ENCODE data around the gene SEC14L1. TPM values are rescaled to one million over a fixed set of nuclear protein-coding genes. Genes with fewer than 3 reads are reported as not detected.

SEC14L1 gene
- total RNA-seq, 2 experiments from 2014 or later, result 97.3 to 98.5 TPM

DNA sequence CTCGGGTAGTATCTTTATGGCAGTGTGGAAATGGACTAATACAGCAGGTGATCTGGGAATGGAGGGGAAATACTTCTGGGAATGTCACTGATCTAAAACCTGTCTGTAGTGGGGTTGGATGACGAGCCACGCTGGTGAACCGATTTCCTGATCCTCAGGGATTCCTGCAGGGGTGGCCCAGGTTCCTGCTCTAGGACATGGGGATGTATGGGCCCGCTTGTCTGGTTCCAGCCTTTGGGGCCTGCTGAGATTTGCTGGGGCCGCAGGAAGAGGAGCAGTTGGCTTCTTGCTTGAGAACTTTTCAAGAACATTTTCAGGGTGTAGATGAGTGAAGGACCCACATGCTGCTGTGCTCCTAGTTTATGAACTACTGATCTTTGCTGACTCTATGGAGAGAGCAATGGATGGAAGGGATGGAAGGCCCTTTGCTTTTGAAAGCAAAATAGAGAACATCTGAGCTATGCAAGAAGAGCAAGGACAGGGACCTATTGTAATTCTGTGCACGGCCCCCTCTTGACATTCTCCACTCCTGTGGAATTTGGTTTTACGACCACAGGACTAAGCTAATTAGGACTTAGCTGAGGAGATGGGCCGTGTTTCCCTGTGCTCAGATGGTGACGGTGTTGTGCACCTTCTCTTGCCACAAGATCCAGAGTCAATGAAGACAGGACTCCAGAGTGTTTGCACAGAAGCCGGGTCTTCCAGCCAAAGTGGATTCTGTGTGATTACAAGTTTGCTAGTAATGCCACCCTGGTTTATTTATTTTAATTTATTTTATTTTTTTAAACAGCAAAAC lies 90.5 kb downstream of the SEC14L1 start:
- Histone ChIP-seq H3K27me3 (ENCODE audit: control insufficient read depth in 1 of 2, insufficient read depth in 2 of 2, low read length in 2 of 2) (no peaks in the 10 kb centered on the region), H3K27ac (ENCODE audit: low read depth in 1 of 2, low read length in 2 of 2) (no peak overlapping the region), H3K4me3 (ENCODE audit: low read length) (no peak overlapping the region), H3K36me3 (ENCODE audit: insufficient read depth, low read length) (no peaks in the 10 kb centered on the region), H3K4me1 (ENCODE audit: insufficient read depth, low read length) (peaks cover 14% of the 10 kb centered on the region), H3K9me3 (ENCODE audit: control insufficient read depth in 1 of 2, insufficient read depth in 1 of 2, low read length in 2 of 2) (peaks cover 0 to 7% of the 10 kb centered on the region in 2 experiments)
- ChIA-PET CTCF (no interaction called here), POLR2A (no interaction called here)
- DNase-seq (no peak), ATAC-seq (ENCODE audit: poor library complexity) (no peak)
- no peaks in the 10 kb centered on the region for H3K36me3 Mint-ChIP-seq (ENCODE audit: low read depth)
- no peak overlapping the region for H3K27ac Mint-ChIP-seq
- no peak overlapping the region for H3K4me3 Mint-ChIP-seq
- no peaks in the 10 kb centered on the region for H3K27me3 Mint-ChIP-seq
- H3K9me3 Mint-ChIP-seq, result no peaks in the 10 kb centered on the region
- TF ChIP-seq, protein P1, sequence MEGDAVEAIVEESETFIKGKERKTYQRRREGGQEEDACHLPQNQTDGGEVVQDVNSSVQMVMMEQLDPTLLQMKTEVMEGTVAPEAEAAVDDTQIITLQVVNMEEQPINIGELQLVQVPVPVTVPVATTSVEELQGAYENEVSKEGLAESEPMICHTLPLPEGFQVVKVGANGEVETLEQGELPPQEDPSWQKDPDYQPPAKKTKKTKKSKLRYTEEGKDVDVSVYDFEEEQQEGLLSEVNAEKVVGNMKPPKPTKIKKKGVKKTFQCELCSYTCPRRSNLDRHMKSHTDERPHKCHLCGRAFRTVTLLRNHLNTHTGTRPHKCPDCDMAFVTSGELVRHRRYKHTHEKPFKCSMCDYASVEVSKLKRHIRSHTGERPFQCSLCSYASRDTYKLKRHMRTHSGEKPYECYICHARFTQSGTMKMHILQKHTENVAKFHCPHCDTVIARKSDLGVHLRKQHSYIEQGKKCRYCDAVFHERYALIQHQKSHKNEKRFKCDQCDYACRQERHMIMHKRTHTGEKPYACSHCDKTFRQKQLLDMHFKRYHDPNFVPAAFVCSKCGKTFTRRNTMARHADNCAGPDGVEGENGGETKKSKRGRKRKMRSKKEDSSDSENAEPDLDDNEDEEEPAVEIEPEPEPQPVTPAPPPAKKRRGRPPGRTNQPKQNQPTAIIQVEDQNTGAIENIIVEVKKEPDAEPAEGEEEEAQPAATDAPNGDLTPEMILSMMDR (IDR thresholded peaks at IDR 0.05), result no peak
- H3K4me1 Mint-ChIP-seq (ENCODE audit: low read depth), result peaks cover 5% of the 10 kb centered on the region
- intact Hi-C loops (cut with DNase I, micrococcal nuclease), result no loop called here

DNA sequence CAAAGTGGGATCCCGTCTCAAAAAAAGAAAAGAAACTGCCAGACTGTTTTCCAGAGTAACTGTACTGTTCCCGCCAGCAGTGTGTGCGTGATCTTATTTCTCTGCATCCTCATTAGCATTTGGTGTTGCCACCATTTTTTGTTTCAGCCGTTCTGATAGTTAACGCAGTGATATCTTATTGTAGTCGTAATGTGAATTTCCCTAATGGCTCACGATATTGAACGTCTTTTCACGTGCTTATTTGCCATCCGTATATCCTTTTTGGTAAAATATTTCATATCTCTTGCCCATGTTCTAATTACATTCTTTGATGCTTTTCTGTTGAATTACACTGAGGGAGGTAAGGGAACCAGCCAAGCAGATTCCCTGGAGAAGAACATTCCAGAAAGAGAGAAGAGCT lies 92.4 kb downstream of the SEC14L1 start:
- H3K4me3 Mint-ChIP-seq, result no peak overlapping the region
- Histone ChIP-seq H3K27me3 (ENCODE audit: control insufficient read depth in 1 of 2, insufficient read depth in 2 of 2, low read length in 2 of 2) (no peaks in the 10 kb centered on the region), H3K9me3 (ENCODE audit: control insufficient read depth in 1 of 2, insufficient read depth in 1 of 2, low read length in 2 of 2) (peaks cover 0 to 4% of the 10 kb centered on the region in 2 experiments), H3K4me3 (ENCODE audit: low read length) (no peak overlapping the region), H3K4me1 (ENCODE audit: insufficient read depth, low read length) (peaks cover 14% of the 10 kb centered on the region), H3K27ac (ENCODE audit: low read depth in 1 of 2, low read length in 2 of 2) (no peak overlapping the region), H3K36me3 (ENCODE audit: insufficient read depth, low read length) (no peaks in the 10 kb centered on the region)
- H3K9me3 Mint-ChIP-seq, result no peaks in the 10 kb centered on the region
- no peaks in the 10 kb centered on the region for H3K27me3 Mint-ChIP-seq
- H3K36me3 Mint-ChIP-seq (ENCODE audit: low read depth), result no peaks in the 10 kb centered on the region
- ATAC-seq (ENCODE audit: poor library complexity) (no peak), DNase-seq (no peak)
- CTCF ChIA-PET, result no interaction called here
- TF ChIP-seq, protein P1 (IDR thresholded peaks at IDR 0.05), result no peak
- no peak overlapping the region for H3K27ac Mint-ChIP-seq
- intact Hi-C loops (cut with DNase I, micrococcal nuclease), result no loop called here
- H3K4me1 Mint-ChIP-seq (ENCODE audit: low read depth), result peaks cover 5% of the 10 kb centered on the region
- POLR2A ChIA-PET, result no interaction called here

DNA sequence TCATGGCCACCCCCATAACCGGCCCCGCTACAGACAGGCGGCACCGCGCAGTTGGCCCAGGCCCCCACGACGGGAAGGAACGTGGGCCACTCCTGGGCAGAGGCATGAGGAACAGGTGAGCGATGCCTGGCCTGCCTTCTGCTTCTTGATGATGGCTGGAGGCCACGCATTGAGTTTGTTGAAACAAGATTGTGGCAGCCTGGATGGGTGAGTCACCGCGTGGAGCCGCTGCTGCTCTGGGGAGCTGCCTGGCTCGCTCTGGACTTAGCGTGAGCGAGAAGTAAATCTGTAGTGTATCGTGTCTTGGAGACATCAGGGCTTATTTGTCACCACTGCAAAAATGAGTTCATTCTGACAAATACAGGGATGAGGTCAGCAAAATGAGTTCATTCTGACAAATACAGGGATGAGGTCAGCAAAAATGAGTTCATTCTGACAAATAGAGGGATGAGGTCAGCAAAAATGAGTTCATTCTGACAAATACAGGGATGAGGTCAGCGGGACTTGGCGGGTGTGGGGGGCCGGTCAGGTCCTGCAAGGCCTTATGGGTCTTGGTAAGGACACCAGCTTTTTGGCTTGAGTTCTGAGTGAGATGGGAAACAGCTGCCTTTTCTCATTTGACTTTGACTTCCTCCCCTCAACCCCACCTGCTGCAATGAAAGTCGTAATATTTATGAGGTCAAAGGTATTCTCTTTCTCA lies 93.0 kb downstream of the SEC14L1 start:
- Histone ChIP-seq H3K27ac (ENCODE audit: low read depth in 1 of 2, low read length in 2 of 2) (no peak overlapping the region), H3K36me3 (ENCODE audit: insufficient read depth, low read length) (no peaks in the 10 kb centered on the region), H3K27me3 (ENCODE audit: control insufficient read depth in 1 of 2, insufficient read depth in 2 of 2, low read length in 2 of 2) (no peaks in the 10 kb centered on the region), H3K4me3 (ENCODE audit: low read length) (no peak overlapping the region), H3K4me1 (ENCODE audit: insufficient read depth, low read length) (peaks cover 14% of the 10 kb centered on the region), H3K9me3 (ENCODE audit: control insufficient read depth in 1 of 2, insufficient read depth in 1 of 2, low read length in 2 of 2) (peaks cover 0 to 4% of the 10 kb centered on the region in 2 experiments)
- no peaks in the 10 kb centered on the region for H3K27me3 Mint-ChIP-seq
- H3K4me3 Mint-ChIP-seq, result no peak overlapping the region
- no peak overlapping the region for H3K27ac Mint-ChIP-seq
- DNase-seq, result peak in 1 of 14 experiments; percentile 17
- ChIA-PET CTCF (no interaction called here), POLR2A (no interaction called here)
- TF ChIP-seq, protein P1 (IDR thresholded peaks at IDR 0.05), result no peak
- no peaks in the 10 kb centered on the region for H3K9me3 Mint-ChIP-seq
- peaks cover 5% of the 10 kb centered on the region for H3K4me1 Mint-ChIP-seq (ENCODE audit: low read depth)
- intact Hi-C loops (cut with DNase I, micrococcal nuclease), result no loop called here
- ATAC-seq (ENCODE audit: poor library complexity), result no peak
- H3K36me3 Mint-ChIP-seq (ENCODE audit: low read depth), result no peaks in the 10 kb centered on the region
